Activated CD4-positive, CD25-positive, alpha-beta regulatory T cell treated with anti-CD3 and anti-CD28 coated beads, Interleukin-2, amount 50 U/mL, for 16 hours (primary cell): ENCODE results near the gene EPHA5.

Source experiments
- DNase-seq: peaks from one replicate; pipeline ENCODE4 v3.0.0-alpha.2; 2020; ENCODE audit warnings: low read depth, low spot score

The EPHA5 gene

GRCh38 chr4:65670331-65671031 lies at the start of gene EPHA5:
TSS of gene EPHA5 (minus strand) at chr4:65670489. CDS start at chr4:65669742, 747 bp downstream.
- DNase-seq, result no peak

DNA sequence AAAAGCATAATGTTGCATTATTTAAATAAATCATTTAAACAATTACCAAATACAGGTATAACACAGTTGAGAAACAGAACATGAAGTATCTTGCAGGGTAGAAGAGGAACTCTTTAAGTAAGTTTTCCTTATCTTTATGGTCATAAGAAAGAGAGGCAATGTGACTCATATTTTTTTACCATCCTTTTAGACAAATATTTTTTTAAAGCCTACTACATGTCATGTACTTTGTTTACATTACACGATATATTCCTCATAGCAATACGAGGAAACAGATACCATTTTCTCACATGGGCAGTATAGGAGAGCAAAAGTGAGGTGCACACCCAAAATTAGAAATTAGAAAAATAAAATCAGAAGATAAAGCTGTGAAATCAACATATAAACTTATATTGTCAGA lies 49.3 kb upstream of the EPHA5 start:
- no peak for DNase-seq

DNA sequence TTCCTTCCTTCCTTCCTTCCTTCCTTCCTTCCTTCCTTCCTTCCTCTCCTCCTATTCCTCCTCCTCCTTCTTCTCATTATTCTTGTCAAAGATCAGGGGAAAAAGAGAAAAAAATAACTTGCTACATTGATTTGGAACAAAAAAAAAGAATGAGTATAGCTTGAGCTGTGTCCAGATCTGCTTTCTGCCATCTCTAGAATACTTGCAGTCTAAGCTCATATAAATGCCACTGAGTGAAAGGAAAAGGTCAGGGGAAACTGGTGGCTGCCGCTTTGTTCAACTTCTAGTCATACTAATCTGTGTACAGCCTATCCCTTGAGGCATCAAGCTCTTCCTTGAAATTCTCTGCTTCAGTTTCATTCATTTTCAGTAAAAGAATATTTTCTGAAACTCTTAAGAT lies 28.3 kb upstream of the EPHA5 start:
- DNase-seq, result no peak

GRCh38 chr4:65696436-65696835 lies 26.1 kb upstream of the EPHA5 start:
- DNase-seq, result no peak

- no peak for DNase-seq
Observed at GRCh38 chr4:65671372-65671771, 1.1 kb upstream of the EPHA5 start.

GRCh38 chr4:65670020-65670330 lies 314 bp downstream of the EPHA5 start:
- DNase-seq, result no peak

- no peak for DNase-seq
Observed at GRCh38 chr4:65669111-65670019, 924 bp downstream of the EPHA5 start.

- no peak for DNase-seq
Observed at GRCh38 chr4:65668201-65669089, 1.8 kb downstream of the EPHA5 start.

DNA sequence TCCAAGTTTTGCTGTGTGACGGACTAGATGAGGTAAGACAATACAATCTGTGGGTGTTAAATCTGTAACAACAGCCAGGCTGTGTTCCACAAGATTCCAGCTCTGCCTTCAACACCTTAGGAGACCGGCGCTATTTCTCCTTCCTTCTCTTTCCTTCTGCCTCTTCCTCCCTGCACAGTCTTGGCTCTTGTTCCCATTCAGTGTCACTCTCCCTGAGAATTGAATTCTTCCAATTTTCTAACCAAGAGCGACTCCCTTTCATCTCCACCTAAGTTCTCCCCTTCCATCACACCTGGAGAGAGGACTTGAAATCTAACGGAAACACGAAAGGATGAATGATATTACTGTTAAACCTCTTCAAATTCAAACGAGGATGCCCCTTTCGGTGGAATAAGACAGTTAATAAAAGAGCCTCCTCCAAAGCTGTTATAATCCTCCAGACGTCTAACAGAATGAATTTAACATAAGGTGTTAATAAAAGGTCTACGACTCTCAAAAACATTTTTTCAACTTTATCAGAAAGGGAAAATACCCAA lies 2.7 kb downstream of the EPHA5 start:
- no peak for DNase-seq

DNA sequence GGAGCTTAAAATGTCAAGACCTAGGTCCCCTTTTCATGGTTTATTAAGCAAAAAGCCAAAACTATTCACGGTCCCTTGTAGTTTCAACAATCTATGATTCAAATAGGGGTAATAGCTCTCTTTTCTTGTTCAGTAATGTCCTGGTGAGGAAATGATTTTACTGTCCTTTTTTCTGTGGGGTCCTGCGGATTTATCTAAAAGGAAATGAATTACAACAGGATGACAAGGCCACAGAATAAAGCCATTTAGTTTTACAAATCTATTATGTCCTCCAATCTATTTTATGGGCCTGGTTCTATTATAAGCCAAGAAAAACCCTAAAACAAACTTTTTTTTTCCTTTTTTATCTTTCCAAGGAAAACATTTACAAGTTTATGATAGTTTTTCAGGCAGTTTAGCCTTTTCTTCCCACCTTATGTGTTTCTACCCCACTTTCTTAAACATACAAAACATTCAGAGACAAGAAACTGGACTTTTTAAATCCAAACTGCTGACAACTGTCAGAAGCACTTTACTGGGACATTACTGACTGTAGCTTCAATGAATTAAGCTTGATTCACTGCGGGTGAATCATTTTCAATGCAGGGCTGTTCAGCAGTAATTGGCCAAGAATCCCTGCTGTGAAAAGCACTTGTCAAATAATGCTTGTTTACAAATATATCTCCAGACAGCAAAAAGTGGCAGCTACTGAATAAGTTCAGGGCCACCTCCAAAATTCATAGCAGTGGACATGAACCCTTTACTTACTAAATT lies 4.3 kb downstream of the EPHA5 start:
- DNase-seq, result no peak

GRCh38 chr4:65661471-65661870 lies 8.8 kb downstream of the EPHA5 start:
- DNase-seq, result no peak

DNA sequence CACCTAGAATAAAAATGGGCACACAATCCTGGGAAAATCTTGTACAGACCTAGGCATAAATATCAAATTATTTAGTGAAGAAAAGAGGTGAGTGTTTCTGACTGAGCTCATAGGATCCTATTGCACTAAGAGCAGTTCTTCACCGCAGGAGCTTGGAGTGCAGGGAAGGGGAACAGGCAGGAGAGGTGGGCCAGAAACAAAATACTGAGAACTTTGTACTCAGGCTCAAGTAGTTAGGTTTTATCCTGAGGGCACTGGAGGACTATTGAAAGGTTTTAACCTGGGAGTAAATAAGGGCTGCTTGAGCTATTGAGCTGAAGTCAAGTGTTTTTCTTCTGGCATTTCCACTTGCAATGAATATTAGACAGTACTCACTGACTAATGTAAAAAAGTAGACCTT lies 12.2 kb downstream of the EPHA5 start:
- DNase-seq, result no peak

- DNase-seq, result no peak
Observed at GRCh38 chr4:65656008-65656407, 14.3 kb downstream of the EPHA5 start.

- no peak for DNase-seq
Observed at GRCh38 chr4:65654976-65655375, 15.3 kb downstream of the EPHA5 start.

DNA sequence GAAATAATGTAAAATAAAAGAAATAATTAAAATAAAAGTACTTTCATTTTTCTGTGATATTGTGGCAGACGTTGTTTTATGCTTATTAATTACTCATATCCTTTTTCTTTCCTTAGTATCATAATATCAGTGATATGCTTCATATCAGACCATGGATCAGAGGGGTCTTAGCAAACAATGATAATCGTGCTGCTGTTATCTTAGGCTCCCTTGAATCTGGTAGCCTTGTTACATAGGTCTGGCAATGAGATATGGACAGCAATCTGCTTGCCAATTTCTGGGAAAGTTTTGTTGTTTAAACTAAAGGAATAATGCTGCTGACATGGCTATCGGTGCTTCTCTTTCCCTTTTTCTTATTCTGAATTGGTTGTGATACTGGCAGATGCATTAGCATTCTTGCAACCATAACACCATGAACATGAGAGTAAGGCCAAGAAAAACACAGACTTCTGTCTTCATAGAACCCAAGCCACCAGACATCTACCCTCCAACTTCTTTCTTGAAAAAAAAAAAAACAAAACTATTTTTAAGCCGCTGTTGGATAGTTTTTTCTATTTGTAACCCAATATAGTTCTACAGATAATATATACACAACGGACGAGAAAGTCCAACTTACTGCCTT lies 16.4 kb downstream of the EPHA5 start:
- no peak for DNase-seq

GRCh38 chr4:65651751-65652150 lies 18.5 kb downstream of the EPHA5 start:
- DNase-seq, result no peak

- no peak for DNase-seq
Observed at GRCh38 chr4:65651031-65651430, 19.3 kb downstream of the EPHA5 start.

- no peak for DNase-seq
Observed at GRCh38 chr4:65646136-65646535, 24.2 kb downstream of the EPHA5 start.

DNA sequence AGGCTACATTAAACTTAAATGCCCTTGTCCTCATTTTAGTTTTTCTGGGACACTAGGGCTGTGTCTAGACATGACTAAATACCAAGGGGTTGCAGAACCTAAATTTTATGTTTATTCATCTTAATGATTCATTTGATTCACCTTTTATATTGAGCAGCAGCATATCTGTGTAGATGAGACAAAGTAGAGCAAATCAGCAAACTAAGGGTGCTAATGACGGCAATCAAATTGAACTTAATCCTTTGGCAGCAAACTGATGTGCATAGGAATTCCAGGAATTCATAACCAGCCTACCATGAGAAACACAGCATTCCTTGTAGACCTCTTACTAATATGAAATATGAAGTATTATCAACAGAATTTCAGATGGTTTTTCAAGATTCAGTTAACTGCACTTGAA lies 25.1 kb downstream of the EPHA5 start:
- DNase-seq, result no peak

- DNase-seq, result no peak
Observed at GRCh38 chr4:65635051-65635821, 35.1 kb downstream of the EPHA5 start.
